GM12878 (cell line): ENCODE data around the gene CHIA. TPM values are rescaled to one million over a fixed set of nuclear protein-coding genes. Genes with fewer than 3 reads are reported as not detected.

Source experiments
- ATAC-seq: fragments of 200-7000 bp; cut with Tn5 transposase; 3 replicates; pipeline ENCODE4 v1.9.1; 2020; ENCODE audit warnings: mild to moderate bottlenecking, moderate library complexity
- BruUV-seq: library from RNA; stranded (reverse); fragments of 400-500 nt; replicated peaks from 2 replicates; lab custom pipeline; 2021; lab: Mats Ljungman, UMichigan
- CTCF ChIA-PET: fragments of 300-600 bp; sonication (Branson Sonifier 250); formaldehyde crosslinking; extraction: SDS; loops from one replicate; lab custom pipeline; 2021; ENCODE audit warnings: inconsistent platforms; lab: Yijun Ruan, JAX
- POLR2A ChIA-PET: fragments of 350-600 bp; formaldehyde crosslinking; extraction: SDS; loops from one replicate; lab custom pipeline; 2021; ENCODE audit warnings: inconsistent platforms; lab: Charles Lee
- RAD21 ChIA-PET: fragments of 300-600 bp; sonication (Branson Sonifier 250); formaldehyde crosslinking; loops from one replicate; lab custom pipeline; 2023; ENCODE audit warnings: antibody characterized with exemption; ENCODE audit not compliant: unreplicated experiment; lab: Charles Lee
- SMC1A ChIA-PET: fragments of 300-600 bp; sonication (Branson Sonifier 250); formaldehyde crosslinking; loops from one replicate; lab custom pipeline; 2023; ENCODE audit not compliant: unreplicated experiment, uncharacterized antibody; lab: Charles Lee
- DNase-seq: peaks from one replicate; pipeline ENCODE4 v3.0.0-alpha.2; 2011; ENCODE audit warnings: low read depth, low spot score
- FAIRE-seq: peaks from 3 replicates; lab custom pipeline; 2011; peaks lifted over from hg19 to GRCh38; lab: Jason Lieb, UNC
- H2AFZ ChIP-seq: 2 replicates; pipeline ENCODE4 v1.6.0; 2011; ENCODE audit warnings: low read depth, low read length, control low read depth; ENCODE audit not compliant: control insufficient read depth
- H3K27ac ChIP-seq: 2 replicates; pipeline ENCODE4 v1.5.1; 2011; ENCODE audit warnings: control low read depth; ENCODE audit not compliant: control insufficient read depth, insufficient read depth
- H3K27me3 ChIP-seq, 2 experiments: replicated peaks in 1 of 2; 2 replicates each; pipeline versions ENCODE4 v1.6.0 to v1.6.1; 2011; ENCODE audit warnings: low read length in 1 of 2; ENCODE audit not compliant: control insufficient read depth in 2 of 2, insufficient read depth in 2 of 2
- H3K36me3 ChIP-seq, 2 experiments: 2 replicates each; pipeline ENCODE4 v1.5.1; 2011; ENCODE audit warnings: low read length in 1 of 2; ENCODE audit not compliant: control insufficient read depth in 2 of 2, insufficient read depth in 2 of 2
- H3K4me1 ChIP-seq: 2 replicates; pipeline ENCODE4 v1.6.1; 2011; ENCODE audit warnings: mild to moderate bottlenecking, low read length, moderate library complexity, mixed read lengths; ENCODE audit not compliant: control insufficient read depth, insufficient read depth
- H3K4me2 ChIP-seq: 2 replicates; pipeline ENCODE4 v1.6.0; 2011; ENCODE audit warnings: control low read depth; ENCODE audit not compliant: control insufficient read depth, insufficient read depth
- H3K4me3 ChIP-seq: fragments of 200-600 bp; sonication (generic); 2 replicates; pipeline ENCODE4 v1.5.1; 2016
- H3K79me2 ChIP-seq: 2 replicates; pipeline ENCODE4 v1.6.0; 2011; ENCODE audit warnings: low read length; ENCODE audit not compliant: control insufficient read depth, insufficient read depth
- H3K9ac ChIP-seq: 2 replicates; pipeline ENCODE4 v1.8.0; 2011; ENCODE audit warnings: low read length, control low read depth, mixed read lengths; ENCODE audit not compliant: control insufficient read depth, insufficient read depth
- H3K9me3 ChIP-seq: replicated peaks from 3 replicates; pipeline ENCODE4 v1.5.1; 2011; ENCODE audit warnings: mild to moderate bottlenecking, low read length; ENCODE audit not compliant: control insufficient read depth, insufficient read depth
- H4K20me1 ChIP-seq: 2 replicates; pipeline ENCODE4 v1.6.0; 2011; ENCODE audit not compliant: control insufficient read depth, insufficient read depth
- CUX1 ChIP-seq: IDR thresholded peaks from 2 replicates; pipeline ENCODE4 v1.6.1; 2012; ENCODE audit warnings: improper control_type of control experiment, low read depth, low read length; ENCODE audit not compliant: insufficient replicate concordance
- ELK1 ChIP-seq: IDR thresholded peaks from 2 replicates; pipeline ENCODE4 v1.6.1; 2012; ENCODE audit warnings: low read depth, low read length, improper control_type of control experiment
- EP300 ChIP-seq, 2 experiments: fragments of 150-350 bp in 1 of 2; IDR thresholded peaks; 2 replicates each; pipeline ENCODE4 v1.6.1; 2011 to 2012; ENCODE audit warnings: low read depth in 2 of 2, low read length in 2 of 2, borderline replicate concordance in 1 of 2, improper control_type of control experiment in 1 of 2, inconsistent platforms in 1 of 2; ENCODE audit not compliant: control insufficient read depth in 1 of 2
- HDGF ChIP-seq: fragments of 450-650 bp; IDR thresholded peaks from 2 replicates; pipeline ENCODE4 v1.6.1; 2016; ENCODE audit warnings: antibody characterized with exemption
- IRF4 ChIP-seq: IDR thresholded peaks from 2 replicates; pipeline ENCODE4 v1.6.1; 2011; ENCODE audit warnings: low read depth, low read length
- JUND ChIP-seq: IDR thresholded peaks from 2 replicates; pipeline ENCODE4 v1.6.1; 2012; ENCODE audit warnings: low read depth, mild to moderate bottlenecking, low read length, improper control_type of control experiment, moderate library complexity
- KAT2A ChIP-seq: conservative IDR thresholded peaks from 2 replicates; pipeline ENCODE4 v1.6.1; 2011; ENCODE audit warnings: low read depth, low read length; ENCODE audit not compliant: control insufficient read depth
- NR2C1 ChIP-seq: fragments of 450-650 bp; IDR thresholded peaks from 2 replicates; pipeline ENCODE4 v1.6.1; 2017; ENCODE audit warnings: antibody characterized with exemption, mild to moderate bottlenecking, moderate library complexity
- POLR2AphosphoS2 ChIP-seq: IDR thresholded peaks from 2 replicates; pipeline ENCODE4 v1.6.1; 2011; ENCODE audit warnings: low read depth, mild to moderate bottlenecking, low read length, improper control_type of control experiment, moderate library complexity
- PRDM15 ChIP-seq: fragments of 450-650 bp; formaldehyde crosslinking; IDR thresholded peaks from 2 replicates; pipeline ENCODE4 v1.4.0; 2020; ENCODE audit warnings: mild to moderate bottlenecking, moderate library complexity
- USF1 ChIP-seq: IDR thresholded peaks from 2 replicates; pipeline ENCODE4 v1.6.1; 2011; ENCODE audit warnings: borderline replicate concordance, low read depth, mild to moderate bottlenecking, moderate library complexity, mixed read lengths, low read length; ENCODE audit not compliant: insufficient read depth; ENCODE audit errors: extremely low read length
- WGBS: methylation state at CpG from one replicate; pipeline ENCODE4 v1.1.6; 2016; ENCODE audit warnings: low lambda C conversion rate; ENCODE audit not compliant: insufficient replicate concordance, insufficient coverage; ENCODE audit errors: missing lambda C conversion rate; 5-methylcytosine and 5-hydroxymethylcytosine counted together
- in situ Hi-C: fragments of 300-500 bp; cut with MboI; formaldehyde crosslinking; loops from 9 replicates; pipeline ENCODE4 v1.14.3; 2018; ENCODE audit warnings: mixed read lengths
- intact Hi-C: fragments of 100-400 bp; cut with micrococcal nuclease; formaldehyde crosslinking; loops from one replicate; pipeline ENCODE4 v1.14.2; 2022; ENCODE audit not compliant: unreplicated experiment
- polyA plus RNA-seq, 11 experiments: library from polyadenylated mRNA; depleted of rRNA in 4 of 11; unstranded in 6 of 11; stranded (reverse) in 5 of 11; fragments of >200 nt; fragmentation: Nextera tagmentation in 4 of 11; fragmentation: Illumina TruSeq in 1 of 11; extraction: Ambion mirVana in 4 of 11; extraction: Trizol in 1 of 11; gene quantifications; 1 replicate in 1 of 11; 2 replicates in 10 of 11; pipeline versions ENCODE4 v1.2.1 to v1.2.3, GENCODE V29; 2011 to 2016; ENCODE audit warnings: inconsistent platforms in 2 of 11, missing spikeins in 2 of 11, low read depth in 1 of 11
- total RNA-seq, 4 experiments: library from RNA; depleted of rRNA in 3 of 4; stranded (reverse); fragments of >200 nt in 3 of 4; fragmentation: Illumina TruSeq in 1 of 4; extraction: Trizol in 1 of 4; gene quantifications; 2 replicates each; pipeline versions ENCODE4 v1.2.1 to v1.2.3, GENCODE V29; 2013 to 2021

Gene CHIA
- total and polyA plus RNA-seq, 10 of the 15 experiments (the other 5 are each of a cell fraction or from before 2014, with no cell fraction given) = 0.21 TPM; not detected in 9

- Histone ChIP-seq H3K4me1 (no peaks in the 10 kb centered on the region), H3K79me2 (no peaks in the 10 kb centered on the region), H3K27me3 (no peaks in the 10 kb centered on the region; a peak in 1 of 4 replicates), H2AFZ (no peak overlapping the region), H3K9ac (no peak overlapping the region), H3K9me3 (no peaks in the 10 kb centered on the region), H3K4me3 (no peak overlapping the region), H4K20me1 (no peaks in the 10 kb centered on the region), H3K27ac (no peak overlapping the region), H3K36me3 (no peaks in the 10 kb centered on the region), H3K4me2 (no peak overlapping the region)
- POLR2A ChIA-PET = interaction anchor here (0.6 kb wide), 1 partner anchor 120 kb away, joined by 4 read pairs; no protein-coding TSS in a partner anchor
- no peak for DNase-seq
- no TSS peak for BruUV-seq
- RAD21 ChIA-PET = no interaction called here
- CTCF ChIA-PET = no interaction called here
- ATAC-seq = no peak
- FAIRE-seq = no peak
- in situ Hi-C loops (no loop called here), intact Hi-C loops (no loop called here)
- WGBS = 75% methylated on average over 5 of the region's 5 CpGs
- SMC1A ChIA-PET = interaction anchor here (1.2 kb wide), 1 partner anchor 153 kb away, joined by 3 read pairs; no protein-coding TSS in a partner anchor
- TF ChIP-seq USF1 = no peak
- TF ChIP-seq PRDM15 = no peak
- no peak for TF ChIP-seq KAT2A
- no peak for TF ChIP-seq HDGF
- TF ChIP-seq ELK1 = no peak
- TF ChIP-seq NR2C1 = no peak
- no peak for TF ChIP-seq EP300 (IDR thresholded peaks at IDR 0.05; ENCODE audit: borderline replicate concordance in 1 of 2, control insufficient read depth in 1 of 2, low read depth in 2 of 2, low read length in 2 of 2)
- no peak for TF ChIP-seq JUND
- no peak for TF ChIP-seq POLR2AphosphoS2
- no peak for TF ChIP-seq CUX1
- no peak for TF ChIP-seq IRF4
Observed at GRCh38 chr1:111247125-111247838, 43.4 kb upstream of the CHIA start.
